T-helper 1 cell (primary cell): Measurements from ENCODE around the gene KCNIP4.

ENCODE experiments used
- DNase-seq, 5 donors: peaks; one replicate each; pipeline ENCODE4 v3.0.0-alpha.2; 2012 to 2020

The KCNIP4 gene

GRCh38 chr4:21012851-21013331 lies 935.7 kb downstream of the KCNIP4 start:
- no peak for DNase-seq

GRCh38 chr4:21011106-21011505 lies 937.5 kb downstream of the KCNIP4 start:
- DNase-seq: no peak

- no peak for DNase-seq
Observed at GRCh38 chr4:21009956-21010355, 938.6 kb downstream of the KCNIP4 start.

- DNase-seq: no peak
Observed at GRCh38 chr4:21005647-21006046, 942.9 kb downstream of the KCNIP4 start.

- no peak for DNase-seq
Observed at GRCh38 chr4:21002976-21003375, 945.6 kb downstream of the KCNIP4 start.

GRCh38 chr4:21002286-21002685 lies 946.3 kb downstream of the KCNIP4 start:
- DNase-seq: no peak

GRCh38 chr4:21001490-21001889 lies 947.1 kb downstream of the KCNIP4 start:
- no peak for DNase-seq

- DNase-seq: no peak
Observed at GRCh38 chr4:20997886-20998285, 950.7 kb downstream of the KCNIP4 start.

- DNase-seq: no peak
Observed at GRCh38 chr4:20995610-20996009, 953.0 kb downstream of the KCNIP4 start.

GRCh38 chr4:20995015-20995414 lies 953.6 kb downstream of the KCNIP4 start:
- DNase-seq: no peak

GRCh38 chr4:20992002-20992401 lies 956.6 kb downstream of the KCNIP4 start:
- no peak for DNase-seq

GRCh38 chr4:20987191-20987590 lies 961.4 kb downstream of the KCNIP4 start:
- DNase-seq: no peak

GRCh38 chr4:20984576-20984836 lies 964.1 kb downstream of the KCNIP4 start:
- no peak for DNase-seq

GRCh38 chr4:20983763-20984575 lies 964.6 kb downstream of the KCNIP4 start:
- no peak for DNase-seq

- DNase-seq: no peak
Observed at GRCh38 chr4:20982544-20982943, 966.0 kb downstream of the KCNIP4 start.

- no peak for DNase-seq
Observed at GRCh38 chr4:20960291-20960690, 988.3 kb downstream of the KCNIP4 start.

- DNase-seq: no peak
Observed at GRCh38 chr4:20954541-20954940, 994.0 kb downstream of the KCNIP4 start.

GRCh38 chr4:20944961-20945360 lies 1003.6 kb downstream of the KCNIP4 start:
- no peak for DNase-seq

- DNase-seq: no peak
Observed at GRCh38 chr4:20944451-20944850, 1004.1 kb downstream of the KCNIP4 start.

- DNase-seq: no peak
Observed at GRCh38 chr4:20938204-20938603, 1010.4 kb downstream of the KCNIP4 start.

- DNase-seq: no peak
Observed at GRCh38 chr4:20926529-20926928, 1022.0 kb downstream of the KCNIP4 start.

GRCh38 chr4:20925176-20925575 lies 1023.4 kb downstream of the KCNIP4 start:
- DNase-seq: no peak

GRCh38 chr4:20922962-20923361 lies 1025.6 kb downstream of the KCNIP4 start:
- no peak for DNase-seq

- DNase-seq: peak in 2 of 5 donors; percentile 4
Observed at GRCh38 chr4:20916106-20916505, 1032.5 kb downstream of the KCNIP4 start.

GRCh38 chr4:20904966-20905365 lies 1043.6 kb downstream of the KCNIP4 start:
- DNase-seq: no peak
